HepG2 (cell line): Measurements from ENCODE around the gene TALDO1. TPM values are rescaled to one million over a fixed set of nuclear protein-coding genes. Genes with fewer than 3 reads are reported as not detected.

ENCODE experiments used
- CC2D1A ChIP-seq: sonication (generic); formaldehyde crosslinking; IDR thresholded peaks from 2 replicates; pipeline ENCODE4 v1.8.1; 2023; ENCODE audit warnings: mild to moderate bottlenecking, missing genetic modification reagents
- CREBL2 ChIP-seq: sonication (generic); formaldehyde crosslinking; IDR thresholded peaks from 2 replicates; pipeline ENCODE4 v1.8.1; 2023; ENCODE audit warnings: missing genetic modification reagents, mild to moderate bottlenecking, borderline replicate concordance
- HNRNPUL1 ChIP-seq: fragments of 200-400 bp; formaldehyde crosslinking; IDR thresholded peaks from 2 replicates; pipeline ENCODE4 v1.6.1; 2017; ENCODE audit warnings: low read depth, mild to moderate bottlenecking, low read length, moderate library complexity
- KDM1A ChIP-seq: IDR thresholded peaks from 2 replicates; pipeline ENCODE4 v1.6.1; 2016; ENCODE audit warnings: missing compliant biosample characterization
- KIAA2018 ChIP-seq: sonication (generic); formaldehyde crosslinking; IDR thresholded peaks from 2 replicates; pipeline ENCODE4 v1.5.0; 2020; ENCODE audit warnings: mild to moderate bottlenecking, missing genetic modification reagents, borderline replicate concordance
- MAF1 ChIP-seq: sonication (generic); formaldehyde crosslinking; IDR thresholded peaks from 2 replicates; pipeline ENCODE4 v1.5.0; 2020; ENCODE audit warnings: missing genetic modification reagents, borderline replicate concordance
- MTA1 ChIP-seq: sonication (generic); formaldehyde crosslinking; IDR thresholded peaks from 2 replicates; pipeline ENCODE4 v1.4.0; 2020; ENCODE audit warnings: missing genetic modification reagents, mild to moderate bottlenecking, borderline replicate concordance
- POLR2A ChIP-seq, 2 experiments: IDR thresholded peaks; 2 replicates each; pipeline ENCODE4 v1.6.1; 2011; ENCODE audit warnings: low read depth in 2 of 2, low read length in 2 of 2, mild to moderate bottlenecking in 1 of 2, moderate library complexity in 1 of 2; ENCODE audit not compliant: insufficient read depth in 1 of 2
- RAD21 ChIP-seq: fragments of 450-650 bp; formaldehyde crosslinking; IDR thresholded peaks from 2 replicates; pipeline ENCODE4 v1.5.0; 2020; ENCODE audit warnings: mild to moderate bottlenecking
- RBM22 ChIP-seq: fragments of 200-400 bp; formaldehyde crosslinking; optimal IDR thresholded peaks from 2 replicates; pipeline ENCODE3; 2017; ENCODE audit warnings: mild to moderate bottlenecking, low read length, moderate library complexity
- RBM39 ChIP-seq: fragments of 200-400 bp; formaldehyde crosslinking; IDR thresholded peaks from one replicate; pipeline ENCODE4 v1.6.1; 2018; ENCODE audit warnings: antibody characterized with exemption, mild to moderate bottlenecking, low read depth, low read length; ENCODE audit not compliant: poor library complexity, severe bottlenecking
- SALL1 ChIP-seq: sonication (generic); formaldehyde crosslinking; IDR thresholded peaks from 2 replicates; pipeline ENCODE4 v1.8.0; 2022; ENCODE audit warnings: mild to moderate bottlenecking, missing genetic modification reagents
- U2AF1 ChIP-seq: fragments of 200-400 bp; formaldehyde crosslinking; optimal IDR thresholded peaks from 2 replicates; pipeline ENCODE3; 2017; ENCODE audit warnings: mild to moderate bottlenecking, low read depth, low read length
- ZBTB46 ChIP-seq: sonication (generic); formaldehyde crosslinking; IDR thresholded peaks from 2 replicates; pipeline ENCODE4 v1.4.0; 2020; ENCODE audit warnings: mild to moderate bottlenecking, missing genetic modification reagents, borderline replicate concordance
- ZNF260 ChIP-seq: sonication (generic); formaldehyde crosslinking; IDR thresholded peaks from 2 replicates; pipeline ENCODE4 v1.4.0; 2020; ENCODE audit warnings: missing genetic modification reagents, low read depth, mild to moderate bottlenecking, borderline replicate concordance
- ZNF460 ChIP-seq: sonication (generic); formaldehyde crosslinking; IDR thresholded peaks from 2 replicates; pipeline ENCODE4 v1.5.1; 2020; ENCODE audit warnings: missing genetic modification reagents, mild to moderate bottlenecking, borderline replicate concordance
- ZNF598 ChIP-seq: sonication (generic); formaldehyde crosslinking; IDR thresholded peaks from 2 replicates; pipeline ENCODE4 v1.5.1; 2020; ENCODE audit warnings: mild to moderate bottlenecking, missing genetic modification reagents, borderline replicate concordance
- ZNF652 ChIP-seq: IDR thresholded peaks from 2 replicates; pipeline ENCODE4 v1.6.1; 2016; ENCODE audit warnings: low read depth, borderline replicate concordance
- ZNF703 ChIP-seq: sonication (generic); formaldehyde crosslinking; IDR thresholded peaks from 2 replicates; pipeline ENCODE4 v1.5.1; 2020; ENCODE audit warnings: missing genetic modification reagents, mild to moderate bottlenecking, moderate library complexity, borderline replicate concordance
- polyA plus RNA-seq, 8 experiments: library from polyadenylated mRNA; depleted of rRNA in 3 of 8; stranded (reverse) in 7 of 8; unstranded in 1 of 8; fragments of >200 nt; fragmentation: Illumina TruSeq in 4 of 8; extraction: Trizol in 4 of 8; gene quantifications; 2 replicates each; pipeline versions ENCODE4 v1.2.1 to v1.2.3, GENCODE V29; 2011 to 2016; ENCODE audit warnings: low read depth in 4 of 8, missing spikeins in 1 of 8, mixed read lengths in 1 of 8; ENCODE audit not compliant: insufficient read depth in 1 of 8
- total RNA-seq, 5 experiments: library from RNA; depleted of rRNA; stranded (reverse); fragments of >200 nt; fragmentation: Illumina TruSeq; extraction: Trizol; gene quantifications; 2 replicates each; pipeline ENCODE4 v1.2.3, GENCODE V29; 2016; ENCODE audit warnings: low read depth in 1 of 5

TALDO1 gene
- total and polyA plus RNA-seq, 2 of the 13 experiments (the other 11 are each of a cell fraction or from before 2014, with no cell fraction given) = 107 to 240 TPM

- TF ChIP-seq MTA1 (CRISPR knock-in tag) = 0 out of 2 replicates have a peak, but pooled peaks have one; percentile 59
- TF ChIP-seq RBM39 = no peak
- no peak for TF ChIP-seq ZBTB46 (CRISPR knock-in tag)
- TF ChIP-seq RAD21 (CRISPR knock-in tag) = peak; percentile 95
- TF ChIP-seq U2AF1 = peak; percentile 75
- no peak for TF ChIP-seq ZNF652 (CRISPR knock-in tag)
- TF ChIP-seq ZNF703 (CRISPR knock-in tag) = no peak
- TF ChIP-seq CC2D1A = no peak
- no peak for TF ChIP-seq MAF1
- peak; percentile 25; the same call in 1 of the 2 replicates for TF ChIP-seq SALL1 (CRISPR knock-in tag)
- TF ChIP-seq ZNF460 (CRISPR knock-in tag) = no peak
- TF ChIP-seq HNRNPUL1 = 0 out of 2 replicates have a peak, but pooled peaks have one; percentile 17
- TF ChIP-seq KDM1A (CRISPR knock-in tag) = no peak
- TF ChIP-seq KIAA2018 = no peak
- peak; percentile 33 to 45 for TF ChIP-seq POLR2A (IDR thresholded peaks at IDR 0.05; ENCODE audit: insufficient read depth in 1 of 2, low read depth in 2 of 2, low read length in 2 of 2)
- peak; percentile 29 for TF ChIP-seq RBM22
- TF ChIP-seq ZNF598 = no peak
- TF ChIP-seq CREBL2 (CRISPR knock-in tag) = no peak
- TF ChIP-seq ZNF260 = no peak
Measured at GRCh38 chr11:727859-728748, 19.2 kb upstream of the TALDO1 start (continued).
